ENCODE measurements around the gene LASP1NB.
"Not testable (repeated sequence)": the region's sequence is repeated elsewhere in the genome, so short reads cannot be mapped to it uniquely, and the experiment has no call there.

Gene LASP1NB

DNA sequence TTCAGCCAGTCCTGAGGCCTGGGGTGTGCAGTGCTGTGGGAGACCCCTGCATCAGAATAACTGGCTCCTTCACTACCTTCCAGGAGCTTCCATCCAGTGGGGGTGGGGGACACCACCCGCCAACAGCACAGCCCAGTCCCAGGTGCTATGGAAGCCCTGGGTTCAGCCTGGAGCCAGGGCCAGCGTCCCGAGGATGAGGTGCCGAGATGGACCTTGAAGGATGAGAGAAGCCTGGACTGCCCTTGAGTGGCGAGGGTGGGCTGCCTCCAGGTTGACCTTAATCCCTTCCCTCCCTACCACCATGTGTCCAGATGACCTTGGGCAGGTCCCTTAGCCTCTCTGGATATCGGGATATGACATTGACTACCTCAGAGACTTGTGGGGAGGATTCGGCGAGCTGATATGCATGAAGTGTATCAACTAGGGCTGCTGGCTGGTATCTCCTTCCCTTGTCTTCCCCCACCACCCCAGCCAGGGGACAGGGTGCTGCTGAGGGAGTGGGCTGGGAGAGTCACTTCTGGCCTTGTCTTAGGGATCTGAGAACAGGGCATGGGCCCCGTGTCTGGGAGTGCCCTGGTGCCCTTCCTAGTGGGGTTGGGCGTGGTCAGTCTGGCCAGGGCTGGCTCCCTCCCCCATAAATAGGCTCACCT lies 14.2 kb upstream of the LASP1NB start:
- Histone ChIP-seq H3K4me1 (ENCODE audit: control insufficient read depth in 2 of 2, insufficient read depth in 2 of 2, low read length in 2 of 2) (peaks cover 9 to 22% of the 10 kb centered on the region in 2 donors), H3K79me2 (ENCODE audit: control insufficient read depth, insufficient read depth, low read length) (peaks cover 70% of the 10 kb centered on the region)
- WGBS (ENCODE audit: insufficient coverage), result 97% methylated on average over 4 of the region's 10 CpGs

GRCh38 chr17:38911731-38912081 lies 13.7 kb upstream of the LASP1NB start:
- H3K27me3 Mint-ChIP-seq; ATAC-seq (ENCODE audit: low read depth); DNase-seq; H3K27ac Mint-ChIP-seq; H3K27me3 ChIP-seq (replicated peaks in 1 of 4; ENCODE audit: control extremely low read depth in 1 of 4, control insufficient read depth in 3 of 4, insufficient read depth in 4 of 4, low read length in 3 of 4); CTCF ChIA-PET; H3K4me3 ChIP-seq (ENCODE audit: control extremely low read depth in 1 of 5, extremely low read depth in 1 of 5, insufficient read depth in 1 of 5, low read depth in 2 of 5, low read length in 4 of 5); H3K4me3 Mint-ChIP-seq; H3K9me3 Mint-ChIP-seq (ENCODE audit: insufficient read depth); POLR2A ChIA-PET; H2AFZ ChIP-seq (ENCODE audit: insufficient read depth, low read depth, low read length, poor library complexity, severe bottlenecking); H3K9ac ChIP-seq (ENCODE audit: low read length); H3K27ac ChIP-seq (ENCODE audit: low read length in 2 of 2); H3K9me3 ChIP-seq (ENCODE audit: control extremely low read depth in 1 of 3, control insufficient read depth in 2 of 3, insufficient read depth in 1 of 3, low read length in 2 of 3); H3K4me2 ChIP-seq (replicated peaks; ENCODE audit: low read depth, low read length, poor library complexity, severe bottlenecking); intact Hi-C loops (cut with micrococcal nuclease): not testable (repeated sequence)
- H3K4me1 Mint-ChIP-seq, result peaks cover 19% of the 10 kb centered on the region
- H4K20me1 ChIP-seq (ENCODE audit: control insufficient read depth, insufficient read depth, low read length, poor library complexity, severe bottlenecking), result peaks cover 86% of the 10 kb centered on the region
- WGBS (ENCODE audit: insufficient coverage), result 97% methylated on average over 5 of the region's 8 CpGs
- H3K4me1 ChIP-seq (ENCODE audit: control insufficient read depth in 2 of 2, insufficient read depth in 2 of 2, low read length in 2 of 2), result peaks cover 7 to 17% of the 10 kb centered on the region in 2 donors
- H3K79me2 ChIP-seq (ENCODE audit: control insufficient read depth, insufficient read depth, low read length), result peaks cover 65% of the 10 kb centered on the region
- H3K36me3 ChIP-seq (replicated peaks in 1 of 2; ENCODE audit: control extremely low read depth in 1 of 2, control insufficient read depth in 1 of 2, extremely low read depth in 1 of 2, insufficient read depth in 2 of 2, low read length in 1 of 2), result peaks cover 2 to 67% of the 10 kb centered on the region in 2 experiments

More for the DNA sequence above, 14.2 kb upstream of the LASP1NB start:
- DNase-seq, result no peak
- Histone ChIP-seq H3K9ac (ENCODE audit: low read length) (no peak overlapping the region), H2AFZ (ENCODE audit: insufficient read depth, low read depth, low read length, poor library complexity, severe bottlenecking) (no peak overlapping the region), H3K9me3 (ENCODE audit: control extremely low read depth in 1 of 3, control insufficient read depth in 2 of 3, insufficient read depth in 1 of 3, low read length in 2 of 3) (no peaks in the 10 kb centered on the region), H3K4me3 (ENCODE audit: control extremely low read depth in 1 of 5, extremely low read depth in 1 of 5, insufficient read depth in 1 of 5, low read depth in 2 of 5, low read length in 4 of 5) (no peak overlapping the region), H3K4me2 (replicated peaks; ENCODE audit: low read depth, low read length, poor library complexity, severe bottlenecking) (no peak overlapping the region), H3K27ac (ENCODE audit: low read length in 2 of 2) (no peak overlapping the region), H3K36me3 (replicated peaks in 1 of 2; ENCODE audit: control extremely low read depth in 1 of 2, control insufficient read depth in 1 of 2, extremely low read depth in 1 of 2, insufficient read depth in 2 of 2, low read length in 1 of 2) (peaks cover 2 to 67% of the 10 kb centered on the region in 2 experiments), H4K20me1 (ENCODE audit: control insufficient read depth, insufficient read depth, low read length, poor library complexity, severe bottlenecking) (peaks cover 87% of the 10 kb centered on the region), H3K27me3 (replicated peaks in 1 of 4; ENCODE audit: control extremely low read depth in 1 of 4, control insufficient read depth in 3 of 4, insufficient read depth in 4 of 4, low read length in 3 of 4) (no peaks in the 10 kb centered on the region)
- POLR2A ChIA-PET, result no interaction called here
- no peak for ATAC-seq (ENCODE audit: low read depth)
- CTCF ChIA-PET, result interaction anchor here (0.8 kb wide), 1 partner anchor 264 kb away, joined by 3 read pairs; no protein-coding TSS in a partner anchor
- intact Hi-C loops (cut with micrococcal nuclease), result no loop called here
- peaks cover 23% of the 10 kb centered on the region for H3K4me1 Mint-ChIP-seq
- H3K27ac Mint-ChIP-seq, result no peak overlapping the region
- no peaks in the 10 kb centered on the region for H3K27me3 Mint-ChIP-seq
- no peak overlapping the region for H3K4me3 Mint-ChIP-seq
- no peaks in the 10 kb centered on the region for H3K9me3 Mint-ChIP-seq (ENCODE audit: insufficient read depth)
- TF ChIP-seq, protein P1, sequence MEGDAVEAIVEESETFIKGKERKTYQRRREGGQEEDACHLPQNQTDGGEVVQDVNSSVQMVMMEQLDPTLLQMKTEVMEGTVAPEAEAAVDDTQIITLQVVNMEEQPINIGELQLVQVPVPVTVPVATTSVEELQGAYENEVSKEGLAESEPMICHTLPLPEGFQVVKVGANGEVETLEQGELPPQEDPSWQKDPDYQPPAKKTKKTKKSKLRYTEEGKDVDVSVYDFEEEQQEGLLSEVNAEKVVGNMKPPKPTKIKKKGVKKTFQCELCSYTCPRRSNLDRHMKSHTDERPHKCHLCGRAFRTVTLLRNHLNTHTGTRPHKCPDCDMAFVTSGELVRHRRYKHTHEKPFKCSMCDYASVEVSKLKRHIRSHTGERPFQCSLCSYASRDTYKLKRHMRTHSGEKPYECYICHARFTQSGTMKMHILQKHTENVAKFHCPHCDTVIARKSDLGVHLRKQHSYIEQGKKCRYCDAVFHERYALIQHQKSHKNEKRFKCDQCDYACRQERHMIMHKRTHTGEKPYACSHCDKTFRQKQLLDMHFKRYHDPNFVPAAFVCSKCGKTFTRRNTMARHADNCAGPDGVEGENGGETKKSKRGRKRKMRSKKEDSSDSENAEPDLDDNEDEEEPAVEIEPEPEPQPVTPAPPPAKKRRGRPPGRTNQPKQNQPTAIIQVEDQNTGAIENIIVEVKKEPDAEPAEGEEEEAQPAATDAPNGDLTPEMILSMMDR (IDR thresholded peaks at IDR 0.05), result no peak
- TF ChIP-seq EZH2 (IDR thresholded peaks at IDR 0.05; ENCODE audit: borderline replicate concordance, insufficient read depth, low read depth, low read length, poor library complexity, severe bottlenecking), result no peak
